Upper lobe of left lung (tissue), 6 donors: Measurements from ENCODE around the gene ICE2. TPM values are rescaled to one million over a fixed set of nuclear protein-coding genes. Genes with fewer than 3 reads are reported as not detected.

Experiments
- ATAC-seq, 2 donors: fragments of 200-7000 bp; cut with Tn5 transposase; one replicate each; pipeline ENCODE4 v1.9.1; 2022; ENCODE audit warnings: mild to moderate bottlenecking in 2 of 2, moderate library complexity in 2 of 2; ENCODE audit not compliant: low FRiP score in 2 of 2
- DNase-seq, 2 donors: peaks; one replicate each; pipeline ENCODE4 v3.0.0-alpha.2; 2019 to 2020
- H3K27ac ChIP-seq, 4 donors: fragments of 200-600 bp; sonication (generic); one replicate each; pipeline ENCODE4 v1.5.1; 2016 to 2019
- H3K27me3 ChIP-seq, 4 donors: fragments of 200-600 bp; sonication (generic); one replicate each; pipeline ENCODE4 v1.5.1; 2017 to 2019
- H3K36me3 ChIP-seq, 4 donors: fragments of 200-600 bp; sonication (generic); one replicate each; pipeline ENCODE4 v1.5.1; 2016 to 2019
- H3K4me1 ChIP-seq, 4 donors: fragments of 200-600 bp; sonication (generic); one replicate each; pipeline ENCODE4 v1.5.1; 2018 to 2019
- H3K4me3 ChIP-seq, 4 donors: fragments of 200-600 bp; sonication (generic); one replicate each; pipeline ENCODE4 v1.5.1; 2017 to 2019; ENCODE audit warnings: mild to moderate bottlenecking in 2 of 4, moderate library complexity in 1 of 4
- H3K9me3 ChIP-seq, 4 donors: fragments of 200-600 bp; sonication (generic); one replicate each; pipeline ENCODE4 v1.5.1; 2018 to 2019
- CTCF ChIP-seq, 6 experiments: fragments of 450-650 bp in 4 of 6; fragments of 200-600 bp in 2 of 6; sonication (generic) in 2 of 6; IDR thresholded peaks; one replicate each; pipeline ENCODE4 v1.5.1; 2016 to 2019; ENCODE audit warnings: antibody characterized with exemption in 6 of 6
- EP300 ChIP-seq, 4 donors: sonication (generic); formaldehyde crosslinking; IDR thresholded peaks; one replicate each; pipeline ENCODE4 v1.5.1; 2017; ENCODE audit warnings: antibody characterized with exemption in 4 of 4, control low read depth in 2 of 4
- POLR2A ChIP-seq, 4 donors: fragments of 450-650 bp; IDR thresholded peaks; one replicate each; pipeline ENCODE4 v1.5.1; 2016 to 2017; ENCODE audit warnings: antibody characterized with exemption in 4 of 4, mild to moderate bottlenecking in 2 of 4
- POLR2AphosphoS5 ChIP-seq, 2 donors: sonication (generic); formaldehyde crosslinking; IDR thresholded peaks; one replicate each; pipeline ENCODE4 v1.5.1; 2017; ENCODE audit warnings: antibody characterized with exemption in 2 of 2
- WGBS, 2 donors: methylation state at CpG; one replicate each; pipeline ENCODE4 v1.1.5; 2017 to 2018; 5-methylcytosine and 5-hydroxymethylcytosine counted together
- total RNA-seq, 6 donors: library from RNA; depleted of rRNA in 4 of 6; stranded (reverse); fragments of >200 nt in 4 of 6; gene quantifications; one replicate each; pipeline versions ENCODE4 v1.1.0 to v1.2.1, GENCODE V29; 2016 to 2021
- donor health status: DM: no; HTN: no; CAD: no; lungs with moderate emphysema.
- donor health status: DM: no; HTN: yes; CAD: no; lungs with severe emphysema.

Gene ICE2
- total RNA-seq, 6 donors from 2014 or later, result 15.0 to 40.7 (median 32.8) TPM

GRCh38 chr15:60525341-60526039 is 46.5 kb upstream of the ICE2 start:
- Histone ChIP-seq H3K27me3 (no peaks in the 10 kb centered on the region), H3K27ac (no peak overlapping the region), H3K36me3 (no peaks in the 10 kb centered on the region), H3K9me3 (no peaks in the 10 kb centered on the region), H3K4me1 (peaks cover 0 to 16% (median 3%) of the 10 kb centered on the region in 4 donors), H3K4me3 (no peak overlapping the region)
- DNase-seq, result no peak
- TF ChIP-seq EP300 (IDR thresholded peaks at IDR 0.05), result no peak
- TF ChIP-seq POLR2A (IDR thresholded peaks at IDR 0.05), result no peak
- no peak for TF ChIP-seq POLR2AphosphoS5 (IDR thresholded peaks at IDR 0.05)
- TF ChIP-seq CTCF (IDR thresholded peaks at IDR 0.05), result no peak
- 75 to 81% methylated on average over 4 of the region's 4 CpGs for WGBS, 2 donors
- peak in 1 of 2 donors; percentile 52 for ATAC-seq

GRCh38 chr15:60523056-60523455 is 44.1 kb upstream of the ICE2 start:
- Histone ChIP-seq H3K36me3 (peaks cover 0 to 3% (median 0%) of the 10 kb centered on the region in 4 donors), H3K27ac (no peak overlapping the region), H3K27me3 (no peaks in the 10 kb centered on the region), H3K9me3 (no peaks in the 10 kb centered on the region), H3K4me3 (no peak overlapping the region), H3K4me1 (peaks cover 0 to 21% (median 2%) of the 10 kb centered on the region in 4 donors)
- TF ChIP-seq POLR2A (IDR thresholded peaks at IDR 0.05), result no peak
- no peak for TF ChIP-seq CTCF (IDR thresholded peaks at IDR 0.05)
- TF ChIP-seq POLR2AphosphoS5 (IDR thresholded peaks at IDR 0.05), result no peak
- TF ChIP-seq EP300 (IDR thresholded peaks at IDR 0.05), result no peak
- DNase-seq (no peak), ATAC-seq (no peak)
- 41 to 44% methylated on average over 2 of the region's 2 CpGs for WGBS, 2 donors

- Histone ChIP-seq H3K4me1 (peaks cover 0 to 20% (median 2%) of the 10 kb centered on the region in 4 donors), H3K36me3 (peaks cover 0 to 3% (median 0%) of the 10 kb centered on the region in 4 donors), H3K9me3 (no peaks in the 10 kb centered on the region), H3K27me3 (no peaks in the 10 kb centered on the region), H3K4me3 (no peak overlapping the region), H3K27ac (peak overlapping the region in 1 of 4 donors; percentile 35)
- DNase-seq (peak in 1 of 2 donors; percentile 70), ATAC-seq (peak; percentile 78 to 83)
- TF ChIP-seq EP300 (IDR thresholded peaks at IDR 0.05), result no peak
- TF ChIP-seq CTCF (IDR thresholded peaks at IDR 0.05), result peak; percentile 73 to 84 (median 80)
- no peak for TF ChIP-seq POLR2A (IDR thresholded peaks at IDR 0.05)
- no peak for TF ChIP-seq POLR2AphosphoS5 (IDR thresholded peaks at IDR 0.05)
- WGBS, 2 donors, result 71 to 72% methylated on average over 8 of the region's 8 CpGs
Measured at GRCh38 chr15:60520825-60521368, 42.0 kb upstream of the ICE2 start.

GRCh38 chr15:60520013-60520824 is 41.3 kb upstream of the ICE2 start:
- no peaks in the 10 kb centered on the region for H3K9me3 ChIP-seq
- peak; percentile 28 to 79 for ATAC-seq
- H3K36me3 ChIP-seq, result peaks cover 0 to 3% (median 0%) of the 10 kb centered on the region in 4 donors
- H3K27ac ChIP-seq, result peak overlapping the region in 1 of 4 donors; percentile 35
- no peaks in the 10 kb centered on the region for H3K27me3 ChIP-seq
- WGBS, 2 donors, result 70 to 71% methylated on average over 6 of the region's 6 CpGs
- H3K4me1 ChIP-seq, result peaks cover 0 to 20% (median 2%) of the 10 kb centered on the region in 4 donors
- DNase-seq, result no peak
- H3K4me3 ChIP-seq, result no peak overlapping the region
- TF ChIP-seq POLR2A (IDR thresholded peaks at IDR 0.05), result no peak
- peak in 1 of 4 donors; percentile 31 for TF ChIP-seq EP300 (IDR thresholded peaks at IDR 0.05)

GRCh38 chr15:60519218-60519617 is 40.3 kb upstream of the ICE2 start:
- no peak for ATAC-seq
- 71 to 86% methylated on average over 1 of the region's 1 CpG for WGBS, 2 donors
- H3K36me3 ChIP-seq, result peaks cover 0 to 6% (median 0%) of the 10 kb centered on the region in 4 donors

More at GRCh38 chr15:60519218-60519617, 40.3 kb upstream of the ICE2 start:
- H3K4me1 ChIP-seq, result peaks cover 0 to 20% (median 2%) of the 10 kb centered on the region in 4 donors
- H3K27ac ChIP-seq, result no peak overlapping the region
- no peak overlapping the region for H3K4me3 ChIP-seq
- no peaks in the 10 kb centered on the region for H3K9me3 ChIP-seq
- no peak for TF ChIP-seq EP300 (IDR thresholded peaks at IDR 0.05)
- no peaks in the 10 kb centered on the region for H3K27me3 ChIP-seq
- no peak for DNase-seq
